K562 (cell line): ENCODE measurements around the gene USH1G. TPM values are rescaled to one million over a fixed set of nuclear protein-coding genes. Genes with fewer than 3 reads are reported as not detected.

Experiments used
- CAMTA2 ChIP-seq: fragments of 250-450 bp; sonication (Bioruptor Pico); conservative IDR thresholded peaks from 2 replicates; pipeline ENCODE4 v1.5.1; 2022
- CCAR2 ChIP-seq: fragments of 200-400 bp; formaldehyde crosslinking; IDR thresholded peaks from 2 replicates; pipeline ENCODE4 v1.6.1; 2017; ENCODE audit warnings: mild to moderate bottlenecking, low read depth, low read length
- CTCF ChIP-seq, 3 experiments: IDR thresholded peaks in 2 of 3; conservative IDR thresholded peaks in 1 of 3; 2 replicates each; pipeline ENCODE4 v1.5.1; 2011 to 2012; ENCODE audit warnings: low read length in 3 of 3, mild to moderate bottlenecking in 3 of 3, control low read depth in 2 of 3, improper control_type of control experiment in 1 of 3, inconsistent platforms in 1 of 3, low read depth in 1 of 3, mixed read lengths in 1 of 3, moderate library complexity in 1 of 3; ENCODE audit not compliant: insufficient read depth in 2 of 3
- GTF2E2 ChIP-seq: fragments of 200-800 bp; sonication (Bioruptor generic); IDR thresholded peaks from 2 replicates; pipeline ENCODE4 v1.6.1; 2016; ENCODE audit warnings: missing genetic modification characterization, missing compliant biosample characterization
- HNRNPUL1 ChIP-seq: fragments of 200-400 bp; formaldehyde crosslinking; IDR thresholded peaks from 2 replicates; pipeline ENCODE4 v1.6.1; 2017; ENCODE audit warnings: low read length
- HOXB6 ChIP-seq: fragments of 250-450 bp; sonication (Bioruptor Pico); IDR thresholded peaks from 2 replicates; pipeline ENCODE4 v1.5.1; 2022; ENCODE audit warnings: mild to moderate bottlenecking, borderline replicate concordance
- KLF10 ChIP-seq: fragments of 250-450 bp; sonication (Bioruptor Pico); IDR thresholded peaks from 2 replicates; pipeline ENCODE4 v1.6.1; 2021; ENCODE audit warnings: matching md5 sums
- PPARD ChIP-seq: fragments of 250-450 bp; sonication (Bioruptor Pico); IDR thresholded peaks from 2 replicates; pipeline ENCODE4 v1.8.0; 2022; ENCODE audit warnings: inconsistent platforms, mild to moderate bottlenecking, moderate library complexity
- RBM22 ChIP-seq: fragments of 200-400 bp; formaldehyde crosslinking; IDR thresholded peaks from 2 replicates; pipeline ENCODE4 v1.6.1; 2018; ENCODE audit warnings: low read length, low read depth; ENCODE audit not compliant: poor library complexity, severe bottlenecking
- SLC30A9 ChIP-seq: fragments of 250-450 bp; sonication (Bioruptor Pico); IDR thresholded peaks from 2 replicates; pipeline ENCODE4 v1.8.0; 2022; ENCODE audit warnings: mild to moderate bottlenecking, moderate library complexity
- TCF3 ChIP-seq: sonication (generic); formaldehyde crosslinking; IDR thresholded peaks from 2 replicates; pipeline ENCODE4 v1.4.0; 2020; ENCODE audit warnings: mild to moderate bottlenecking, missing genetic modification reagents
- TFAP4 ChIP-seq: sonication (generic); formaldehyde crosslinking; IDR thresholded peaks from 2 replicates; pipeline ENCODE4 v1.8.0; 2022; ENCODE audit warnings: missing genetic modification reagents, mild to moderate bottlenecking, moderate library complexity, borderline replicate concordance
- ZKSCAN3 ChIP-seq: fragments of 250-450 bp; sonication (Bioruptor Pico); IDR thresholded peaks from 2 replicates; pipeline ENCODE4 v1.4.0; 2020
- ZNF253 ChIP-seq: fragments of 250-450 bp; sonication (Bioruptor Pico); conservative IDR thresholded peaks from 2 replicates; pipeline ENCODE4 v1.6.1; 2021; ENCODE audit warnings: mild to moderate bottlenecking
- ZNF384 ChIP-seq: IDR thresholded peaks from 2 replicates; pipeline ENCODE4 v1.6.1; 2012; ENCODE audit warnings: low read depth, low read length, improper control_type of control experiment
- ZNF449 ChIP-seq: fragments of 250-450 bp; sonication (Bioruptor Pico); IDR thresholded peaks from 2 replicates; pipeline ENCODE4 v1.8.0; 2022; ENCODE audit warnings: moderate library complexity, mild to moderate bottlenecking, inconsistent platforms
- ZNF655 ChIP-seq: fragments of 250-450 bp; sonication (Bioruptor Pico); IDR thresholded peaks from 2 replicates; pipeline ENCODE4 v1.5.0; 2021
- ZNF699 ChIP-seq: fragments of 250-450 bp; sonication (Bioruptor Pico); IDR thresholded peaks from 2 replicates; pipeline ENCODE4 v1.8.0; 2021; ENCODE audit warnings: mild to moderate bottlenecking, moderate library complexity; ENCODE audit not compliant: insufficient replicate concordance
- polyA plus RNA-seq, 8 experiments: library from polyadenylated mRNA; depleted of rRNA in 4 of 8; stranded (reverse) in 5 of 8; unstranded in 3 of 8; fragments of >200 nt; fragmentation: Nextera tagmentation in 2 of 8; fragmentation: Illumina TruSeq in 1 of 8; extraction: Ambion mirVana in 2 of 8; extraction: Trizol in 1 of 8; gene quantifications; 2 replicates each; pipeline versions ENCODE4 v1.2.1 to v1.2.3, GENCODE V29; 2011 to 2014; ENCODE audit warnings: inconsistent platforms in 1 of 8, missing spikeins in 1 of 8
- total RNA-seq, 7 experiments: library from RNA; depleted of rRNA in 6 of 7; stranded (reverse); fragments of >200 nt in 6 of 7; fragmentation: Illumina TruSeq in 2 of 7; extraction: Trizol in 2 of 7; gene quantifications; 2 replicates each; pipeline versions ENCODE4 v1.2.1 to v1.2.3, GENCODE V29; 2011 to 2021; ENCODE audit warnings: low replicate concordance in 1 of 7

The USH1G gene
- total and polyA plus RNA-seq, 9 of the 15 experiments (the other 6 are each of a cell fraction or from before 2014, with no cell fraction given): 0.22 to 1.00 (median 0.64) TPM; not detected in 2

- TF ChIP-seq ZNF655 (no peak), GTF2E2 (no peak), KLF10 (CRISPR knock-in tag) (no peak), ZNF253 (CRISPR knock-in tag) (no peak), PPARD (no peak), RBM22 (no peak), CTCF (IDR thresholded peaks at IDR 0.05 in 2 of 3, conservative IDR thresholded peaks at IDR 0.05 in 1 of 3; ENCODE audit: insufficient read depth in 2 of 3, low read depth in 1 of 3, low read length in 3 of 3) (peak; percentile 90 to 92 (median 91)), TCF3 (no peak), CAMTA2 (CRISPR knock-in tag) (no peak), HOXB6 (CRISPR knock-in tag) (no peak), ZNF699 (CRISPR knock-in tag) (no peak), HNRNPUL1 (no peak), ZNF449 (CRISPR knock-in tag) (no peak), ZNF384 (no peak), TFAP4 (CRISPR knock-in tag) (peak; percentile 85; the same call in 1 of the 2 replicates), SLC30A9 (CRISPR knock-in tag) (no peak), ZKSCAN3 (CRISPR knock-in tag) (no peak), CCAR2 (no peak)
Observed at GRCh38 chr17:74960570-74961342, 37.7 kb upstream of the USH1G start (continued).
